ENCODE results near the gene CD3G.
"Not testable (repeated sequence)": the region's sequence is repeated elsewhere in the genome, so short reads cannot be mapped to it uniquely, and the experiment has no call there.

Gene CD3G

DNA sequence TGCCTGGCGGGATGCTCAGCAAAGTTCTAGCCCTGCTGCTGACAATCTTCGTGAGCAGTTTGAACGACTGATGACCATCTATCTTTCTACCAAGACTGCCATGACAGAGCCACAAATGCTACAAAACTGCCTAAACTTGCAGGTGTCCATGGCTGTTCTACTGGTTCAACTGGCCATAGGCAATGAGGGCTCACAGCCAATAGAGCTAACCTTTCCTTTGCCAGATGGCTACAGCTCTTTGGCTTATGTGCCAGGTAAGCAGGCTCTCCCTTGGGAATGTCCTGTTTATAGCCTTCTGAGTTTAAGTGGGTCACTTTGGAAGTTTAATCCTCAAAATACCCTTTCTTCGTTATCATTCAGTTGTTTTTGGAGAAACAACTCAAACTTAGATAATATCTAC lies 35.4 kb downstream of the CD3G start:
- no peak for DNase-seq (ENCODE audit: low read depth in 2 of 2)

DNA sequence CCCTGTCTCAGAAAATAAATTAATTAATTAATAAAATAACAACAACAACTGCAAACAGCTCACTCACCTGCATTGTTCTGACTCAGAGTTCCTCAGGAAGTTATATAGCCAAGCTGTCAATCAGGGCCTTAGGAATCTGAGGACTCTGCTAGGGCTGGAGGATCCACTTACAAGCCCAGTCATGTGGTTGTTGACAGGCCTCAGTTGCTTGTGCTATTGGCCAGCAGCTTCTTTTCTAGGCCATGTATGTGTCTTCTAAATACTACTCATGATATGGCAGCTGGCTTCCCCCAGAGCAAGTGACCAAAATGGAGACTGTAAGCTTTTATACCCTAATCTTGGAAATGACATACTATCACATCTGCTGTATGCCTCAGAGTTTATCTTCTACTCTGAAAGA lies 36.4 kb downstream of the CD3G start:
- DNase-seq (ENCODE audit: low read depth in 2 of 2) = no peak

DNA sequence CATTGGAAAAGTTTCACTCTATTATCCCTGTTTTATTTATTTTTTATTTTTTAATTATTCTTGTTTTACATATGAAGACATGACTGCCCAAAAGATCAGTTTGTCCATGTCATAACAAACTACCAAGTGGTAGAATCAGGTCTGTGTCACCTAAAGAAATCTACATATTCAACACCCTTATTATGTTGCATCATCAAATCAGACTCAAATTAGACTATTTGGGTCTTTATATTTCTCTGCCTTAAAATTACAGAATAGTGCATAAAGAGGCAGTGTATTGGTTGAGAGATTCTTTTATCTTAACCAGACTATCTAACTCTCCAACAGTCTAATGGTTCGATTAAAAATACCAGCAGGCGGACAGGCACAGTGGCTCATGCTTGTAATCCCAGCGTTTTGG lies 38.8 kb downstream of the CD3G start:
- DNase-seq (ENCODE audit: low read depth in 2 of 2) = no peak

DNA sequence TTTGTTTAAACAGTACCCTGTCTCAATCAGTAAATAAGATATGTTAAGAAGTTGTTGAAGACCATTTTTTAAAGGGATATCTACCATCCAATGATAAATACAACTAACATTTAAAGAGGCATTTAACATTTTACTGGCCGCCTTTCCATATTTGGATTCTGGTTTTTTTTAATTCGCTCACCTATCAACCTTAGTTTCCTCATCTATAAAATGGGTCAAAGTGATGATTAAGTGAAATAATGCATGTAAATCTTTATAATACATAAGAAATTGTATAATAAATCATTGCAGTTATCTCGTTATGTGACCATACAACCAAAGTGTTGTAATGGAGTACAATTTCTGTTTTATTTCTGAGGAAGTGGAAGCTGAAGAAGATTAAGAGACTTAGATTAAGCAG lies 39.5 kb downstream of the CD3G start:
- no peak for DNase-seq (ENCODE audit: low read depth in 2 of 2)

DNA sequence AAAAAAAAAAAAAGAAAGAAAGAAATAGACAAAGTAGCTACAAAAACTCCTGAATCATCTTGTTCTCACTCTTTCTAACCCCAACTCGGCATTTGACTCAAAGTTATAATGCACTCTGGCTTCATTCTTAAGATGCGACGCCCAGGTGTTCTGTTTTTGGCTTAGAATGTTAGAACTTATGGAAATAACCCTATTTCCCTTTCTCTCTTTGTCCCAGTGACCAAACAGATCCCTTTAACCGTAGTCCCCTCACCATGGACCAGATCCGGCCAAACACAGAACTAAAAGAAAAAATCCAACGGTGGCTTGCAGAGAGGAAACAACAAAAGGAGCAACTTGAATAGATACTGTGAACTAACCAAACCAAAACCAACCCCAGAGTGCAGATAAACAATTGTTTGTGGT lies 52.0 kb downstream of the CD3G start:
- DNase-seq (ENCODE audit: low read depth in 2 of 2) = no peak

DNA sequence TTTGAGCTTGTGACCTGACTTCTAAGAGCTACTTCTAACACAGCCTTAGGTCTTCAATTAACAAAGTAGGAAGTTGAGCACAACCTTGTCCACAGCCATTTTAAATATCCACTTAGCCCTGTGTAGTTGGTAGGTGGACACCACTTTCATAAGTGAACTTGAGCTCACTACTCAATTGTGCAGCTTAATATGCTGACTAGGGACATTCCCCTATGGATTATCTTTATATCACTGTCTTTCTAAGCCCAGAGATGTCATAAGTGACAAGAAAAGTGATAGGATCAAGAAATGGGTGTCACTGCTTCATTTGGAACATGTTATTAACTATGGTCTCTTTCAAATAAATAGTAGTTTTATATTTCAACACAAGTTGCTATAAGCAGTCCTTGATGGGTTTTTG lies 53.3 kb downstream of the CD3G start:
- no peak for DNase-seq (ENCODE audit: low read depth in 2 of 2)

DNA sequence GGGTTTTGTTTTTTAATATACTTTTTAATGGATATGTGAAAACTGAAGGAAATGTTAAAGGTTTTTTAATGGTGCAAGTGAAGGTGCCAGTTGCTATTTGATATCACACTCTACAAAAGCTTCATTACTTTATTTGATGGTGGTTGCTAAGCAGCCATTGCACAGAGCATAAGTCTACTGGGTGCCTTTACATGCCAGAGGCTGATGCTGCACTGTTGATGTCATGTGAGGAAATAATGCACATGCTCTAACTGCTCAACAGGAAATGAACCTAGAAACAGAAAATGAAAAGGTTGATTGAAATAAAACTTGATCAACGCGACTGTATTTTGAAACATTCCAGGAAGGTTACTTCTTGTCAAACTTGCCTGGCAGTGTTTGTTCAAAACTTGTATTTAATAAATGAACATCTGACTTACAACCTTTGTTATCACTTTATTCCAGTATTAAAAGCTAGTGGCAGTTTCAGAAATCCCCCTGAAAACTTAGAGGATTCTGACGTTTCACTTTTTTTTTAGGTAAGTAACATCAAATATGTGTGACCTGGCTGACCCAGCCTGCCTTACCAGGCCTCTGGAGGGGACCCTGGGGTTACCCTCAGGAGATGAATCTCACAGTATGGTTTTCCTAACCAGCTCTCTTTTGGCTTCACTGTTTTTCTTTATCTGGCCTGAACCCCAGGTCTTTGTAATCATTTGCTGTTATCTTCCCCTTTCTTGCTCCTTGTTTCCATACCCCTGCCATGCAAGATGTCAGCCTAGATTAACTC lies 54.8 kb downstream of the CD3G start:
- DNase-seq (ENCODE audit: low read depth in 2 of 2) = no peak

DNA sequence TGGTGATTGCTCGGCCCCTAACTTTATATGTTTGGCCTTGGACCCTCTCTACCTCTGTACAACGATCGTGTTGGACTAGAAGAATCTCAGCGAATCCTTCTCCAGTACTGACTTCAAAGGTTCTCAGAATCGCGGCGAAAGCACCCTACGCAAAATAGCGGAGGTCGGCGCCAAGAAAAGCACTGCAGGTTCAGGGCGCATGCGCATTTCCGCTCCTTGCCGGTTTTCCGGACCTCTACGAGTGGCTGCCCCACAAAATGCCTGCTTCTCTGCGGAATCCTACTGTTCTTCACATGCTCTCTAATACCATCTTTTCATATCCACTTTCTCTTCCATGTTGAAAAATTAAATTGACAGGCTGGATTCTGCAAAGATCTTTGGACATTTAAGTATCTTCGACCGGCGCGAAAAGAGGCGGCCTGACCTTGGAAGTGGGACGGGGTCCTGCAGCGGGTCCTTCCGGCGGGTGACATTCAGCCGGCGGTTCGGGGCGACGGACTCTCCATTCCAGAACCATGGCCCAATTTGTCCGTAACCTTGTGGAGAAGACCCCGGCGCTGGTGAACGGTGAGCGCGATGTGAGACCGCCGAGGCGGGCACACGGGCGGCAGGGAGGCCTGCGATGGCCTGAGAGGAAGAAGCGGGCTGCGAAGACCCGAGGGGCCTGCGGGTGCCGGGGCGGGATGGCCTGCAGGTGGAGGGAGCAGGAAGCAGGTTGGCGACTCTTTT lies 57.2 kb downstream of the CD3G start, which contains the start of gene ATP5MG:
Gene ATP5MG, plus strand, starts transcription at position 456 of the 729 bp plus-strand sequence. Its CDS starts 60 bp downstream, at position 516.
- DNase-seq (ENCODE audit: low read depth in 2 of 2) = peak; percentile 83 to 86

DNA sequence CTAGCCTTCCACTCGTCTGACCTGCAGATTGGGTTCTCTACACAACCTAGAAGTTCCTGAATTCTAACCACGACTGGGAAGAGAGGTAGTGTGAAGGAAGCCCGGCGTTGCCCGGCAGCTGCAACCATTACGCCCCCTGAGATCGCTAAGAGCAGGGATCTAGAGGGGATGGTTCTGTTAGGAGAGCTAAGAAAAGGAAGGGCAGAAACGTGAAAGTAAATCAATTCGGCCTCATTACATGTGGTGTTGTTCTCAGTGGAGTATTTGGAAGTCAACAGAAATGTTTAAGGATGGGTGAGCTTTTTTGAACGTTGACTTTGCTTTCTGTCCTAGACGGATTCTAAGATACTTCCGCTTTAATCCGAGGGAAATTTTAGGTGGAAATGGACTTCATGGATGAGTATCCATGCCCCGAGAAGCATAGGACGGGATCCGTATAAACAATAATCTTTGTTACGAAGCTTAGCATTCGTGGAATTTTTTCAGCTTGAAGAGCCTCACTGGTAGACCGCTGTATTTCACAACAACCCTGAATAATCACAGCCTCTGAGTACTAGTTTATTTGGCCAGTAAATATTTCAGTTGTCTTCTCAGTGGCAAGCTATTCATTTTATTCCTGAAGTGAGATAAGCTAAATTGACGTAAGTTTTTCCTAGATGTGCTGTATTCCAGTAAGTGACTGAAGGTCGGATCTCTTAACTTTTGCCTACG lies 57.9 kb downstream of the CD3G start:
- DNase-seq (ENCODE audit: low read depth in 2 of 2) = no peak

DNA sequence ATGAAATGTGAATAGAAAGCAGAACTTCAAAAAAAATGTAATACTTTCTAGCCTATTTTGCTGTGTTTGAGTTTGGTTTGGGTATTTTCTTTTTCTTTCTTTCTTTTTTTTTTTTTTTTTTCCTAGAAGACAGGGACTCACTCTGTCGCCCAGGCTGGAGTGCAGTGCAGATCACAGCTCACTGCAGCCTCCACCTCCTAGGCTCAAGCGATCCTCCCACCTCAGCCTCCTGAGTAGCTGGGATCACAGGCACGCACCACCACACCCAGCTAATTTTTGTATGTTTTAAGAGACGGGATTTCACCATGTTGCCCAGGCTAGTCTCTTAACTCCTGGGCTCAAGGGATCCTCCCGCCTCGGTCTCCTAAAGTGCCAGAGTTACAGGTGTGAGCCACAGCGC lies 58.5 kb downstream of the CD3G start:
- DNase-seq (ENCODE audit: low read depth in 2 of 2) = not testable (repeated sequence)
